HepG2 (cell line): ENCODE results near the gene BBOF1. TPM values are rescaled to one million over a fixed set of nuclear protein-coding genes. Genes with fewer than 3 reads are reported as not detected.

Experiments used
- BCL6 ChIP-seq: IDR thresholded peaks from 2 replicates; pipeline ENCODE4 v1.6.1; 2016; ENCODE audit warnings: missing genetic modification reagents, missing compliant biosample characterization
- IRX3 ChIP-seq: sonication (generic); formaldehyde crosslinking; IDR thresholded peaks from 2 replicates; pipeline ENCODE4 v1.8.1; 2023; ENCODE audit warnings: mild to moderate bottlenecking, low read depth, missing genetic modification reagents, borderline replicate concordance
- JUNB ChIP-seq: sonication (generic); formaldehyde crosslinking; IDR thresholded peaks from 2 replicates; pipeline ENCODE4 v1.8.0; 2022; ENCODE audit warnings: missing genetic modification reagents, mild to moderate bottlenecking, borderline replicate concordance
- NCOR1 ChIP-seq: fragments of 200-600 bp; sonication (generic); IDR thresholded peaks from 2 replicates; pipeline ENCODE4 v1.7.0; 2017; ENCODE audit warnings: antibody characterized with exemption, low read length, borderline replicate concordance
- NFIC ChIP-seq: IDR thresholded peaks from 2 replicates; pipeline ENCODE4 v1.6.1; 2012; ENCODE audit warnings: mild to moderate bottlenecking, low read length, inconsistent platforms
- NFKBIZ ChIP-seq: IDR thresholded peaks from 2 replicates; pipeline ENCODE4 v1.6.1; 2018; ENCODE audit warnings: missing genetic modification reagents, missing compliant biosample characterization
- PTBP1 ChIP-seq: fragments of 200-400 bp; formaldehyde crosslinking; IDR thresholded peaks from 2 replicates; pipeline ENCODE4 v1.6.1; 2018; ENCODE audit warnings: low read length, low read depth; ENCODE audit not compliant: poor library complexity, severe bottlenecking
- RBM22 ChIP-seq: fragments of 200-400 bp; formaldehyde crosslinking; optimal IDR thresholded peaks from 2 replicates; pipeline ENCODE3; 2017; ENCODE audit warnings: mild to moderate bottlenecking, low read length, moderate library complexity
- RXRB ChIP-seq: IDR thresholded peaks from 2 replicates; pipeline ENCODE4 v1.6.1; 2016; ENCODE audit warnings: borderline replicate concordance, missing genetic modification reagents, missing compliant biosample characterization
- U2AF1 ChIP-seq: fragments of 200-400 bp; formaldehyde crosslinking; optimal IDR thresholded peaks from 2 replicates; pipeline ENCODE3; 2017; ENCODE audit warnings: mild to moderate bottlenecking, low read depth, low read length
- ZMYM4 ChIP-seq: sonication (generic); formaldehyde crosslinking; IDR thresholded peaks from 2 replicates; pipeline ENCODE4 v1.8.1; 2023; ENCODE audit warnings: mild to moderate bottlenecking, missing genetic modification reagents
- ZNF12 ChIP-seq: sonication (generic); formaldehyde crosslinking; IDR thresholded peaks from 2 replicates; pipeline ENCODE4 v1.5.0; 2020; ENCODE audit warnings: missing genetic modification reagents
- ZNF382 ChIP-seq: sonication (generic); formaldehyde crosslinking; IDR thresholded peaks from 2 replicates; pipeline ENCODE4 v1.5.0; 2020; ENCODE audit warnings: missing genetic modification reagents, mild to moderate bottlenecking, borderline replicate concordance
- ZNF543 ChIP-seq: sonication (generic); formaldehyde crosslinking; IDR thresholded peaks from 2 replicates; pipeline ENCODE4 v1.4.0; 2020; ENCODE audit warnings: mild to moderate bottlenecking, missing genetic modification reagents
- ZNF546 ChIP-seq: sonication (generic); formaldehyde crosslinking; conservative IDR thresholded peaks from 2 replicates; pipeline ENCODE4 v1.8.1; 2023; ENCODE audit warnings: mild to moderate bottlenecking, missing genetic modification reagents
- ZNF570 ChIP-seq: sonication (generic); formaldehyde crosslinking; IDR thresholded peaks from 2 replicates; pipeline ENCODE4 v1.4.0; 2020; ENCODE audit warnings: mild to moderate bottlenecking, missing genetic modification reagents, borderline replicate concordance
- ZNF687 ChIP-seq: sonication (generic); formaldehyde crosslinking; IDR thresholded peaks from 2 replicates; pipeline ENCODE4 v1.5.1; 2020; ENCODE audit warnings: mild to moderate bottlenecking, missing genetic modification reagents, moderate library complexity
- ZNF709 ChIP-seq: sonication (generic); formaldehyde crosslinking; IDR thresholded peaks from 2 replicates; pipeline ENCODE4 v1.5.0; 2020; ENCODE audit warnings: mild to moderate bottlenecking, missing genetic modification reagents
- ZNF883 ChIP-seq: sonication (generic); formaldehyde crosslinking; IDR thresholded peaks from 2 replicates; pipeline ENCODE4 v1.5.1; 2020; ENCODE audit warnings: mild to moderate bottlenecking, missing genetic modification reagents; ENCODE audit errors: not compliant biosample characterization
- polyA plus RNA-seq, 8 experiments: library from polyadenylated mRNA; depleted of rRNA in 3 of 8; stranded (reverse) in 7 of 8; unstranded in 1 of 8; fragments of >200 nt; fragmentation: Illumina TruSeq in 4 of 8; extraction: Trizol in 4 of 8; gene quantifications; 2 replicates each; pipeline versions ENCODE4 v1.2.1 to v1.2.3, GENCODE V29; 2011 to 2016; ENCODE audit warnings: low read depth in 4 of 8, missing spikeins in 1 of 8, mixed read lengths in 1 of 8; ENCODE audit not compliant: insufficient read depth in 1 of 8
- total RNA-seq, 5 experiments: library from RNA; depleted of rRNA; stranded (reverse); fragments of >200 nt; fragmentation: Illumina TruSeq; extraction: Trizol; gene quantifications; 2 replicates each; pipeline ENCODE4 v1.2.3, GENCODE V29; 2016; ENCODE audit warnings: low read depth in 1 of 5
- TF ChIP-seq, protein P1 (sequence below): sonication (generic); formaldehyde crosslinking; IDR thresholded peaks from 2 replicates; pipeline ENCODE4 v1.4.0; 2020; ENCODE audit warnings: mild to moderate bottlenecking, missing genetic modification reagents
- TF ChIP-seq, protein P2 (sequence below): sonication (generic); formaldehyde crosslinking; conservative IDR thresholded peaks from 2 replicates; pipeline ENCODE4 v1.8.0; 2022; ENCODE audit warnings: mild to moderate bottlenecking, moderate library complexity, missing genetic modification reagents
- TF ChIP-seq, protein P3 (sequence below): IDR thresholded peaks from 2 replicates; pipeline ENCODE4 v1.4.0; 2020; ENCODE audit warnings: mild to moderate bottlenecking, missing genetic modification reagents

Gene BBOF1
- total and polyA plus RNA-seq, 2 of the 13 experiments (the other 11 are each of a cell fraction or from before 2014, with no cell fraction given) = 1.6 to 2.3 TPM

DNA sequence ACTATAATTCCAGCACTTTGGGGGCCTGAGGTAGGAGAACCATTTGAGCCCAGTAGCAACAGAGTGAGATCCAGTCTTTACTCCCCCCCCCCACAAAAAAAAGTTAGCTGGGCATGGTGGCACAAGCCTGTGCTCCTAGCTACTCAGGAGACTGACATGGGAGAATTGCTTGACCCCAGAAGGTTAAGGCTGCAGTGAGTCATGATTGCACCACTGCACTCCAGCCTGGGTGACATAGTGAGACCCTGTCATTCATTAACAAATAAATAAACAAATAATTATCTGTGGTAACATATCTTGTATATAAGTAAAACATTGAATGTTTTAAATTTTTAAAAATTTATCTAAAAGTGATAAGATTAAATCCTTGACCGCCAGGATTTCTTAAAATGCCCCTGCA is 4.8 kb upstream of the BBOF1 start (continued):
- TF ChIP-seq ZNF687 (CRISPR knock-in tag) (no peak), RXRB (peak; percentile 69), NFKBIZ (CRISPR knock-in tag) (no peak), PTBP1 (no peak), IRX3 (CRISPR knock-in tag) (no peak), JUNB (no peak; the same call in 1 of the 2 replicates), BCL6 (CRISPR knock-in tag) (no peak), ZNF709 (no peak), RBM22 (no peak), ZNF883 (CRISPR knock-in tag) (no peak), U2AF1 (no peak), ZNF570 (CRISPR knock-in tag) (no peak), ZNF543 (no peak), NFIC (no peak), ZNF382 (CRISPR knock-in tag) (no peak), ZNF12 (CRISPR knock-in tag) (no peak), NCOR1 (peak; percentile 24; the same call in 1 of the 2 replicates), ZNF546 (CRISPR knock-in tag) (no peak), ZMYM4 (CRISPR knock-in tag) (no peak)
- TF ChIP-seq, protein P1, sequence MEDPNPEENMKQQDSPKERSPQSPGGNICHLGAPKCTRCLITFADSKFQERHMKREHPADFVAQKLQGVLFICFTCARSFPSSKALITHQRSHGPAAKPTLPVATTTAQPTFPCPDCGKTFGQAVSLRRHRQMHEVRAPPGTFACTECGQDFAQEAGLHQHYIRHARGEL (CRISPR knock-in tag) = no peak
- TF ChIP-seq, protein P2, sequence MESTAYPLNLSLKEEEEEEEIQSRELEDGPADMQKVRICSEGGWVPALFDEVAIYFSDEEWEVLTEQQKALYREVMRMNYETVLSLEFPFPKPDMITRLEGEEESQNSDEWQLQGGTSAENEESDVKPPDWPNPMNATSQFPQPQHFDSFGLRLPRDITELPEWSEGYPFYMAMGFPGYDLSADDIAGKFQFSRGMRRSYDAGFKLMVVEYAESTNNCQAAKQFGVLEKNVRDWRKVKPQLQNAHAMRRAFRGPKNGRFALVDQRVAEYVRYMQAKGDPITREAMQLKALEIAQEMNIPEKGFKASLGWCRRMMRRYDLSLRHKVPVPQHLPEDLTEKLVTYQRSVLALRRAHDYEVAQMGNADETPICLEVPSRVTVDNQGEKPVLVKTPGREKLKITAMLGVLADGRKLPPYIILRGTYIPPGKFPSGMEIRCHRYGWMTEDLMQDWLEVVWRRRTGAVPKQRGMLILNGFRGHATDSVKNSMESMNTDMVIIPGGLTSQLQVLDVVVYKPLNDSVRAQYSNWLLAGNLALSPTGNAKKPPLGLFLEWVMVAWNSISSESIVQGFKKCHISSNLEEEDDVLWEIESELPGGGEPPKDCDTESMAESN (CRISPR knock-in tag) = no peak
- TF ChIP-seq, protein P3, sequence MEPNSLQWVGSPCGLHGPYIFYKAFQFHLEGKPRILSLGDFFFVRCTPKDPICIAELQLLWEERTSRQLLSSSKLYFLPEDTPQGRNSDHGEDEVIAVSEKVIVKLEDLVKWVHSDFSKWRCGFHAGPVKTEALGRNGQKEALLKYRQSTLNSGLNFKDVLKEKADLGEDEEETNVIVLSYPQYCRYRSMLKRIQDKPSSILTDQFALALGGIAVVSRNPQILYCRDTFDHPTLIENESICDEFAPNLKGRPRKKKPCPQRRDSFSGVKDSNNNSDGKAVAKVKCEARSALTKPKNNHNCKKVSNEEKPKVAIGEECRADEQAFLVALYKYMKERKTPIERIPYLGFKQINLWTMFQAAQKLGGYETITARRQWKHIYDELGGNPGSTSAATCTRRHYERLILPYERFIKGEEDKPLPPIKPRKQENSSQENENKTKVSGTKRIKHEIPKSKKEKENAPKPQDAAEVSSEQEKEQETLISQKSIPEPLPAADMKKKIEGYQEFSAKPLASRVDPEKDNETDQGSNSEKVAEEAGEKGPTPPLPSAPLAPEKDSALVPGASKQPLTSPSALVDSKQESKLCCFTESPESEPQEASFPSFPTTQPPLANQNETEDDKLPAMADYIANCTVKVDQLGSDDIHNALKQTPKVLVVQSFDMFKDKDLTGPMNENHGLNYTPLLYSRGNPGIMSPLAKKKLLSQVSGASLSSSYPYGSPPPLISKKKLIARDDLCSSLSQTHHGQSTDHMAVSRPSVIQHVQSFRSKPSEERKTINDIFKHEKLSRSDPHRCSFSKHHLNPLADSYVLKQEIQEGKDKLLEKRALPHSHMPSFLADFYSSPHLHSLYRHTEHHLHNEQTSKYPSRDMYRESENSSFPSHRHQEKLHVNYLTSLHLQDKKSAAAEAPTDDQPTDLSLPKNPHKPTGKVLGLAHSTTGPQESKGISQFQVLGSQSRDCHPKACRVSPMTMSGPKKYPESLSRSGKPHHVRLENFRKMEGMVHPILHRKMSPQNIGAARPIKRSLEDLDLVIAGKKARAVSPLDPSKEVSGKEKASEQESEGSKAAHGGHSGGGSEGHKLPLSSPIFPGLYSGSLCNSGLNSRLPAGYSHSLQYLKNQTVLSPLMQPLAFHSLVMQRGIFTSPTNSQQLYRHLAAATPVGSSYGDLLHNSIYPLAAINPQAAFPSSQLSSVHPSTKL (CRISPR knock-in tag) = peak; percentile 65; the same call in 1 of the 2 replicates
